Measurements from ENCODE around the gene SHANK3.
"Not testable (repeated sequence)": the region's sequence is repeated elsewhere in the genome, so short reads cannot be mapped to it uniquely, and the experiment has no call there.

The SHANK3 gene

DNA sequence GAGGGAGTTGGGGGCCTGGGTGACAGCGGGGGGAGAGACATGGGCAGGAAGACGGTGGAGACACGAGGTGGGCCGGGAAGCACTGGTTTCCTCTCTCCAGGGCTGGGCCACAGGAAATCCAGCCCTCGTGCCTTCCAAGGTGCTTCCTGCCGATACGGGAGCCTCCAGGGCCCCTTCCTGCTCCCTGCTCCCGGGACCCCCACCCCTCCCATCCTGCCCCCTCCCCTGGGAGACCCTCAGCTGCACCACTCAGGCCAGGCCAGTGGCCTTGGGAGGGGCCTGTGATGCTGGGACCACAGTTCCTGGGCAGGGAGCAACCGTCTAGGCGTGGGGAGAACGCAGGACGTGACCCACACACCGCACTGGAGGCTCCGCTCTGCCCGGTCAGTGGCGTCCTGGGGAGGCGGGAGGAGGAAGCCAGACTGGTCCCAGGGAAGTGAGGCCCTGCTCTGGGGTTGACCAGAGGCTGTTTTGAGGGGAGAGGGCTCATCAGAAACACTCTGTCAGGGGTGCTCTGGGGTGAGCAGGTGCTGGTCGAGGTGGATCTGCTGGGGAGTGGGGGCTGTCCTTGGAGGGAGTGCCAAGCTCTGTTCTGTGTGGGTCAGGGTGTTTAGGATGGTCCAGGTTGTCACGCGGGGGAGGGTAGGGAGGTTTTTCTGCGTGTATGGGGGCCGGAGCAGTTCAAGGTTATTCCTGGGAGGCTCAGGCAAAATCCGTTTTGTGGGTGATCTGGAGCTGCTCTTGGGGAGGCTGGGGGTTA lies at the start of gene SHANK3:
SHANK3 (plus strand) TSS at position 353 of the 760 bp plus-strand sequence.
- DNase-seq = no peak

- no peak for DNase-seq
These were observed 48.1 kb upstream of the SHANK3 start for GRCh38 chr22:50624347-50625130.

- no peak for DNase-seq
These were observed 47.5 kb upstream of the SHANK3 start for GRCh38 chr22:50625131-50625567.

- DNase-seq = no peak
These were observed 46.9 kb upstream of the SHANK3 start for GRCh38 chr22:50625568-50626313.

DNA sequence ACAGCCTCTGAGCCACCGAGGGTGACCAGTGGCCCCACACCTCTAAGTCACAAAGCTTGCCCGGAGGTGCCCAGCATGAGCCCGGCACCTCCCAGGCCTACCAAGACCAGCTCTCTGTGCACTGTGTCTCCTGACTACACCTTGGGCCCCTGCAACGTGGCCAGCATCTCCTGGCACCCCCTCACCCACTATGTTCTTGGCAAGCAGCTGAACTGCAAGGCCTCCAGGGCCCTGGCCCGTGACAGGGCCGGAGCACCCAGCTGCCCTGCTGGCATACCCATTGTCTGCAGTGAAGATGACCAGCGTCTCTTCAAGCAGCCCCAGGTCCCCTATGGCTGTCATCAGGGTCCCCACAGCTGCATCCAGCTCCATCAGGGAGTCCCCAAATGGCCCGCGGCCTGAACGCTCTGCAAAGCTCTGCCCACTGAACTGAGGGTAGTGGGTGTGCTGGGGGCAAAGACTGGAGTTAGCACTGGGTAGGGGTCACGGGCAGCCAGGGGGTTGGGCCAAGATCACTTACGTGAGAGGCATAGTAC lies 46.2 kb upstream of the SHANK3 start:
- DNase-seq = no peak

DNA sequence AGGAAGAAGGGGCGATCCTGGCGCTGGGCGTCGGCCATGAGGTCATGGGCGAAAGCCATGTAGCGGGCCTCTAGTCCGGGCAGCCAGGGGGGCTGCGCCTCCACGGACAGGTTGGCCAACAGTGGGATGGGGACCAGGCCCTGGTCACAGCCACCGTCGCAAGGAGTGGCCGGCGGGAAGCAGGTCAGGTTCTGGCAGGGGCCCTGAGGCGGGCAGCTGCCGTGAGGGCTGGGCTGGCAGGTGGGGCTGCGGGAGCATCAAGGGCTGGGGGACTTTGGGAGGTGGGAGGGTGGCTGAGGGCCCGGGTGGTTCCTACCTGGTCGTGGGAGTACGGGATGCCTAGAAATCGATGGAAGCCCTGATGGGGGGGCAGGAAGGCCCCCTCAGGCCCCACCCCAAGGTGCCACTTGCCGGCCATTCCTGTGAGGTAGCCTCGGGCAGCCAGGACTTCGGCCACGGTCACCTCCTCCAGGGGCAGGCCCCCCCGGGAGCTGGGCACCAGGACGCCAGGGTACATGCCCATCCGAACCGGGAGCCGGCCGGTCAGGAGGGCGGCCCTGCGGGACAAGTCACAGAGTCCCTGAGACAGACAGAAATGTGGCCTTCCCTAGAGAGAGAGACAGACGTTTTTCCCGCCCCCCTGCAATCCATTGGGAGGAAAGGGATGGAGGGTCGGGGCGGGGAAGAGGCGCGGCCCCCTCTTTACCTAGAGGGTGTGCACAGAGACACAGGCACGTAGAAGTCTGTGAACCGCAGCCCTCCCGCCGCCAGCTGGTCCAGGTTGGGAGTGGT lies 45.6 kb upstream of the SHANK3 start:
- DNase-seq = no peak

GRCh38 chr22:50627642-50628542 lies 44.7 kb upstream of the SHANK3 start, which contains the start of gene ARSA:
Gene ARSA, minus strand, starts transcription at chr22:50628152. Its CDS starts 373 bp downstream, at chr22:50627779.
- peak; percentile 63 to 77 for DNase-seq

DNA sequence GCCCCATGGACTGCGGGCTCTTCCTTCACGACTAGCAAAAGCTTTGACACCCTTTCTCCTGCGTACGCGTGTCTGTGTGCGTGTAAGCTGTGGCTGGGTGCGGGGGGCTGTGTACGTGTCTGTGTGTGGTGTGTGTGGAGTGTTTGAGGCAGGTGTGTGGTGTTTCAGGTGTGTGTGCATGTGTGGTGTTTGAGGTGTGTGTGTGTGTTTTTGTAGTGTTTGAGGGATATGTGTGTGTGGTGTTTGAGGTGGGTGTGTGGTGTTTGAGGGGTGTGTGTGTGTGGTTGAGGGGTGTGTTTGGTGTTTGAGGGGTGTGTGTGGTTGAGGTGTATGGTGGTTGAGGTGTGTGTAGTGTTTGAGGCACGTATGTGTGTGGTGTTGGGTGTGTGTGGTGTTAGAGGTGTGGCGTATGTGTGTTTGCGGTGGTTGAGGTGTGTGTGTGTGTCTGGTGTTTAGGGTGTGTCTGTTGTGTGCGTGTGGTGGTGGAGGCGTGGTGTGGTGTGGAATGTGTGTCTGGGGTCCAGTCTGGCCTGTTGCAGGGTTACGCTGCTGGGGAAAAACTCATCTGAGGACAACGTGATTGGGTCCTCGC lies 44.0 kb upstream of the SHANK3 start:
- no peak for DNase-seq

GRCh38 chr22:50630376-50630775 lies 42.2 kb upstream of the SHANK3 start:
- no peak for DNase-seq

DNA sequence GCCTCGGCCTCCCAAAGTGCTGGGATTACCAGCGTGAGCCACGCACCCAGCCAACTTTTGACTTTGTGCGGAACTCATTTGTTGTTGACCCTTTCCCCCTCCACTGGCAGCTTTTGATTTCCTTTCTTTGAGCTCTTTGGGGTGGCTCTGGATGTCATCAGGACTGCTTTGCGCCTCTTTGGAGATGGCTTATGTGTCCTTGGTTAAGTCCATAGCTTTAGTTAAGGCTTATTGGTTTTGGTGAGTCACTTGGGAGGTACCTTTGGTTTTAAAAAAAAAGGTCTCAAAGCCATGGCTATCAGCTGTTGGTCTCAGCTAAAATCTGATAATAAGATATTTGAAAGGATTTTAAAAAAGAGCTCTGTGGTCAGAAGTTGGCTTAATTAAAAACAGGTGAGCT lies 39.5 kb upstream of the SHANK3 start:
- DNase-seq = no peak

- DNase-seq = no peak
These were observed 38.9 kb upstream of the SHANK3 start for GRCh38 chr22:50633771-50634170.

- no peak for DNase-seq
These were observed 37.0 kb upstream of the SHANK3 start for GRCh38 chr22:50635591-50635990.

DNA sequence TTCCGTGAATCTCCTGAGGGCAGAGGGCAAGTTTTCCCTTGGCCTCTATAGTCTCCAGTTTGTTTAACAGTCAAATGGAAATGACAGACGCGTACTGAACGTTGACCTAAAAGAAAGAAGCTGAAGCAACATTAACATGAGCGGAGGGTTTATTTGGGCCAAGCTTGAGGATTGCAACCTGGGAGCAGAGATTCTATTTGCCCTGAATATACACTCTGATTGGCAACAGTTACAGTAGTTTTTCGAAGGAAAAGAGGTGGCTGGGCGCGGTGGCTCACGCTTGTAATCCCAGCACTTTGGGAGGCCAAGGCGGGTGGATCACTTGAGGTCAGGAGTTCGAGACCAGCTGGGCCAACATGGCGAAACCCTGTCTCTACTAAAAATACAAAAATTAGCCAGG lies 32.3 kb upstream of the SHANK3 start:
- DNase-seq = not testable (repeated sequence)

GRCh38 chr22:50640857-50641647 lies 31.6 kb upstream of the SHANK3 start:
- DNase-seq = no peak

GRCh38 chr22:50641696-50642607 lies 30.7 kb upstream of the SHANK3 start:
- DNase-seq = no peak

- DNase-seq = not testable (repeated sequence)
These were observed 29.4 kb upstream of the SHANK3 start for GRCh38 chr22:50643021-50643820.

GRCh38 chr22:50643821-50644101 lies 28.9 kb upstream of the SHANK3 start:
- not testable (repeated sequence) for DNase-seq

DNA sequence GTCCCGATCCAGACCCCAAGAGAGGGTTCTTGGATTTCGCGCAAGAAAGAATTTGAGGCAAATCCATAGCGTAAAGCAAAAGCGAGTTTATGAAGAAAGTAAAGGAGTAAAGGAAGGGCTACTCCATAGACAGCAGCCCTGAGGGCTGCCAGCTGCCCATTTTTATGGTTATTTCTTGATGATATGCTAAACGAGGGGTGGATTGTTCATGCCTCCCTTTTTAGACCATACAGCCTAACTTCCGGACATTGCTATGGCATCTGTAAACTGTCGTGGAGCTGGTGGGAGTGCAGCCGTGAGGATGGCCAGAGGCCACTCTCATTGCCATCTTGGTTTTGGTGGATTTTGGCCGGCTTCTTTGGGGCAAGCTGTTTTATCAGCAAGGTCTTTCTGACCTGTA lies 19.4 kb upstream of the SHANK3 start:
- DNase-seq = no peak
